ENCODE results near the gene FAM174A. TPM values are rescaled to one million over a fixed set of nuclear protein-coding genes. Genes with fewer than 3 reads are reported as not detected.

Gene FAM174A
- total and polyA plus RNA-seq, 9 of the 15 experiments (the other 6 are each of a cell fraction or from before 2014, with no cell fraction given), result 0.14 to 2.9 (median 1.2) TPM

GRCh38 chr5:100595152-100595811 is 60.1 kb downstream of the FAM174A start:
- H3K4me2 ChIP-seq (ENCODE audit: insufficient read depth, low read length), result no peak overlapping the region
- BruUV-seq (replicated peaks), result no TSS peak
- H3K36me3 ChIP-seq (ENCODE audit: control insufficient read depth, insufficient read depth, low read length), result no peaks in the 10 kb centered on the region
- H3K79me2 ChIP-seq (ENCODE audit: control insufficient read depth, insufficient read depth, low read length), result no peaks in the 10 kb centered on the region
- ChIA-PET POLR2A (no interaction called here), CTCF (ENCODE audit: low intra/inter-chr PET ratio) (no interaction called here)
- 0% methylated on average over 7 of the region's 7 CpGs for WGBS (ENCODE audit: insufficient coverage, low coverage, missing lambda C conversion rate)
- intact Hi-C loops (cut with micrococcal nuclease) (no loop called here), in situ Hi-C loops (cut with MboI) (no loop called here)
- H3K27me3 ChIP-seq (ENCODE audit: control insufficient read depth in 2 of 2, insufficient read depth in 2 of 2, low read length in 2 of 2), result no peaks in the 10 kb centered on the region
- no peak overlapping the region; the same call in 1 of the 2 replicates for H2AFZ ChIP-seq (ENCODE audit: low read depth, low read length)
- H3K4me3 ChIP-seq, result no peak overlapping the region
- H3K9me1 ChIP-seq (ENCODE audit: control insufficient read depth, insufficient read depth, low read length), result no peaks in the 10 kb centered on the region
- ATAC-seq (no peak), DNase-seq (ENCODE audit: extremely low read depth in 1 of 4, low spot score in 3 of 4) (peak in 2 of 4 experiments; percentile 5 to 9), FAIRE-seq (peak; percentile 32)
- H3K27ac ChIP-seq (ENCODE audit: extremely low read depth, low read depth, low read length), result no peak overlapping the region
- H3K9ac ChIP-seq (ENCODE audit: insufficient read depth in 1 of 2, low read depth in 2 of 2, low read length in 2 of 2), result no peak overlapping the region
- TF ChIP-seq ATF3 (IDR thresholded peaks at IDR 0.05) (peak; percentile 24; the same call in 1 of the 2 replicates), ATF3 (CRISPR knock-in tag; conservative IDR thresholded peaks at IDR 0.05) (no peak), ZNF318 (IDR thresholded peaks at IDR 0.05; ENCODE audit: borderline replicate concordance in 1 of 2, low read depth in 1 of 2) (no peak), JUND (IDR thresholded peaks at IDR 0.05; ENCODE audit: borderline replicate concordance, low read depth, low read length) (peak; percentile 56; the same call in 1 of the 2 replicates), JUND (tag; IDR thresholded peaks at IDR 0.05; ENCODE audit: borderline replicate concordance, low read depth, low read length) (peak; percentile 53; the same call in 1 of the 3 replicates)
- no peaks in the 10 kb centered on the region for H4K20me1 ChIP-seq (replicated peaks; ENCODE audit: control insufficient read depth, insufficient read depth, low read length)
- H3K9me3 ChIP-seq (replicated peaks; ENCODE audit: control insufficient read depth, insufficient read depth, low read depth, low read length), result no peaks in the 10 kb centered on the region
- no peaks in the 10 kb centered on the region for H3K4me1 ChIP-seq (replicated peaks in 1 of 2; ENCODE audit: control insufficient read depth in 2 of 2, insufficient read depth in 2 of 2, low read length in 2 of 2)
